Adrenal gland (tissue), 12 donors: ENCODE measurements around the gene SHB. TPM values are rescaled to one million over a fixed set of nuclear protein-coding genes. Genes with fewer than 3 reads are reported as not detected.

Source experiments
- DNase-seq, 7 donors: peaks; one replicate each; pipeline ENCODE4 v3.0.0-alpha.2; 2019 to 2020
- H3K27ac ChIP-seq, 5 donors: fragments of 200-600 bp; sonication (generic) in 4 of 5; 1 replicate in 3 of 5; 2 replicates in 2 of 5; pipeline versions ENCODE4 v1.5.1 to v1.8.0; 2016 to 2020; ENCODE audit warnings: mild to moderate bottlenecking in 1 of 5
- H3K27me3 ChIP-seq: fragments of 200-600 bp; 2 replicates; pipeline ENCODE4 v1.8.0; 2021
- H3K36me3 ChIP-seq, 2 donors: fragments of 200-600 bp; replicated peaks in 1 of 2; 1 replicate in 1 of 2; 2 replicates in 1 of 2; pipeline versions ENCODE4 v1.5.1 to v1.8.0; 2018 to 2022
- H3K4me1 ChIP-seq, 2 donors: fragments of 200-600 bp; replicated peaks in 1 of 2; 1 replicate in 1 of 2; 2 replicates in 1 of 2; pipeline versions ENCODE4 v1.5.1 to v1.8.0; 2018 to 2021
- H3K4me3 ChIP-seq, 4 donors: fragments of 200-600 bp; sonication (generic) in 3 of 4; one replicate each; pipeline ENCODE4 v1.5.1; 2016 to 2018
- H3K9me3 ChIP-seq, 3 donors: fragments of 200-600 bp; sonication (generic) in 1 of 3; replicated peaks in 1 of 3; 1 replicate in 2 of 3; 2 replicates in 1 of 3; pipeline versions ENCODE4 v1.5.1 to v1.8.0; 2016 to 2021
- POLR2A ChIP-seq, 2 donors: fragments of 450-650 bp; IDR thresholded peaks; one replicate each; pipeline ENCODE4 v1.6.1; 2017; ENCODE audit warnings: antibody characterized with exemption in 2 of 2, mild to moderate bottlenecking in 2 of 2, moderate library complexity in 1 of 2
- WGBS, 4 donors: extraction: QIAGEN DNeasy Blood & Tissue Kit in 2 of 4; methylation state at CpG; one replicate each; pipeline versions ENCODE4 v1.1.5 to v1.1.7; 2013 to 2017; 5-methylcytosine and 5-hydroxymethylcytosine counted together
- intact Hi-C, 2 donors: fragments of 100-400 bp; cut with DNase I; formaldehyde crosslinking; loops; one replicate each; pipeline versions ENCODE4 v1.14.1 to v1.15.0; 2022 to 2023
- polyA plus RNA-seq, 3 donors: library from polyadenylated mRNA; stranded (reverse); fragments of 200-250 nt in 2 of 3; fragments of 350-450 nt in 1 of 3; fragmentation: Illumina TruSeq in 1 of 3; extraction: RNeasy Lipid Tissue Mini Kit (QIAGEN cat#74804) in 1 of 3; gene quantifications; one replicate each; pipeline ENCODE4 v1.2.3, GENCODE V29; 2013 to 2014
- total RNA-seq, 9 donors: library from RNA; depleted of rRNA in 4 of 9; stranded (reverse); fragments of >200 nt in 4 of 9; fragments of 120-200 nt in 1 of 9; fragmentation: NEBNext Ultra II Directional in 1 of 9; extraction: Animal tissue kit (Norgen Biotek cat#: 25700) in 1 of 9; gene quantifications; one replicate each; pipeline versions ENCODE4 v1.1.0 to v1.2.4, GENCODE V29; 2013 to 2023
- TF ChIP-seq, protein P1 (sequence below), 6 experiments: fragments of 450-650 bp in 4 of 6; fragments of 200-600 bp in 2 of 6; sonication (generic) in 1 of 6; IDR thresholded peaks; 1 replicate in 5 of 6; 2 replicates in 1 of 6; pipeline versions ENCODE4 v1.5.1 to v1.8.0; 2016 to 2021; ENCODE audit warnings: antibody characterized with exemption in 6 of 6, mild to moderate bottlenecking in 2 of 6, moderate library complexity in 1 of 6
- donor health status: healthy with polysubstance abuse.
- donor health status: Bipolar disorder and iron deficiency.
- donor health status: DM: yes; HTN: yes; CAD: no.
- donor health status: DM: no; HTN: no; CAD: no.
- donor health status: DM: no; HTN: no; CAD: no.
- donor health status: DM: yes; HTN: yes; CAD: no.

SHB gene
- total and polyA plus RNA-seq, 12 donors, result 3.2 to 21.2 (median 11.1) TPM

DNA sequence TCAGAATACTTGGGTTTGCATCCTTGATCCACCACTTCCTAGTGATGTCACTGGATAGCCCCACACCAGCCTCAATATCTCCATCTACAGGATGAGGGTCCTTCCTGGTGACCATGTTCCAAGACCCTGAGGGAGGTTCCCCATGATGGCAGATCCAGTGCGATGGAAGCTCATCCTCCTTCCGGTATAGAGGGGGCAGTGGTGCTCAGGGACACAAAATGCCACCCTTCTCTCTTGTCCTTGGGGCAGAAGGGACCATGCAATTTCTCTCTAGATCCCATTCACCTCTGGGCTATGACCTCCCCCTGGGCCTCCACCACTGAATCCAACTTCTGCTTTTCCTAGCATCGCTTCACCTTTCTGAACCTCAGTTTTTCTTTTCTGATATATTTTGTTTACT is 159.7 kb downstream of the SHB start:
- Histone ChIP-seq H3K4me1 (no peaks in the 10 kb centered on the region), H3K36me3 (no peaks in the 10 kb centered on the region), H3K4me3 (no peak overlapping the region), H3K9me3 (no peaks in the 10 kb centered on the region), H3K27me3 (no peaks in the 10 kb centered on the region), H3K27ac (no peak overlapping the region)
- peak in 1 of 7 donors; percentile 39 for DNase-seq
- TF ChIP-seq, protein P1, sequence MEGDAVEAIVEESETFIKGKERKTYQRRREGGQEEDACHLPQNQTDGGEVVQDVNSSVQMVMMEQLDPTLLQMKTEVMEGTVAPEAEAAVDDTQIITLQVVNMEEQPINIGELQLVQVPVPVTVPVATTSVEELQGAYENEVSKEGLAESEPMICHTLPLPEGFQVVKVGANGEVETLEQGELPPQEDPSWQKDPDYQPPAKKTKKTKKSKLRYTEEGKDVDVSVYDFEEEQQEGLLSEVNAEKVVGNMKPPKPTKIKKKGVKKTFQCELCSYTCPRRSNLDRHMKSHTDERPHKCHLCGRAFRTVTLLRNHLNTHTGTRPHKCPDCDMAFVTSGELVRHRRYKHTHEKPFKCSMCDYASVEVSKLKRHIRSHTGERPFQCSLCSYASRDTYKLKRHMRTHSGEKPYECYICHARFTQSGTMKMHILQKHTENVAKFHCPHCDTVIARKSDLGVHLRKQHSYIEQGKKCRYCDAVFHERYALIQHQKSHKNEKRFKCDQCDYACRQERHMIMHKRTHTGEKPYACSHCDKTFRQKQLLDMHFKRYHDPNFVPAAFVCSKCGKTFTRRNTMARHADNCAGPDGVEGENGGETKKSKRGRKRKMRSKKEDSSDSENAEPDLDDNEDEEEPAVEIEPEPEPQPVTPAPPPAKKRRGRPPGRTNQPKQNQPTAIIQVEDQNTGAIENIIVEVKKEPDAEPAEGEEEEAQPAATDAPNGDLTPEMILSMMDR (IDR thresholded peaks at IDR 0.05), result no peak
- TF ChIP-seq POLR2A (IDR thresholded peaks at IDR 0.05), result no peak
- intact Hi-C loops, result loop anchor here (5.0 to 10.0 kb wide), 6 partner anchors 105 to 448 kb away; partner anchors contain the start of genes DCAF10 (in 1 of the 2), POLR1E (in 1 of the 2) and TRMT10B (in 1 of the 2)
- 86 to 94% (median 92%) methylated on average over 3 of the region's 3 CpGs for WGBS, 4 donors

DNA sequence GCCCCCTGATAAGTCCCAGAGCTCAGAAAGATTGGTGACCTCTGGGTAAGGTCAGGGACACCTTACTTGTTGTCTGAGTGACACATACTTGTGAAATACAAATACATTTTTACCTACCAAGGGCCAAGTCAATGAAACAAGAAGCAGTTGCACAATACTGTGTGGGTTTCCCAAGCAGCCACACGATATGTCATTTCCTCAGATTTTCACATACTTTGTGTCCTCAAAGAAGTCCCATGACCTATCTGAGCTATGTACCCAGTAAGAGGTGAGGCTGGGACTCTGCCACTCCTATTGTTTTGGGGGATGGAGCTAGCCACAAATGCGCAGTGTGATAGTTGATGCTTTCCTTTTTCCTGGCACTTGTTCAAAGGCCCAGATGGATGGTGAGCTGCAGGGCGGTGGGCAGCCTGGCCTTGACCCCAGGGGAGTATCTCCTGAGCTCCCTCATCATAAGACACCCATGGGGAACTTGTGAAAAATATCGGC is 160.3 kb downstream of the SHB start:
- TF ChIP-seq, protein P1 (IDR thresholded peaks at IDR 0.05), result no peak
- no peak for TF ChIP-seq POLR2A (IDR thresholded peaks at IDR 0.05)
- Histone ChIP-seq H3K27ac (no peak overlapping the region), H3K4me1 (no peaks in the 10 kb centered on the region), H3K4me3 (no peak overlapping the region), H3K9me3 (no peaks in the 10 kb centered on the region), H3K27me3 (no peaks in the 10 kb centered on the region), H3K36me3 (no peaks in the 10 kb centered on the region)
- intact Hi-C loops, result loop anchor here (5.0 to 10.0 kb wide), 6 partner anchors 104 to 449 kb away; partner anchors contain the start of genes DCAF10 (in 1 of the 2), POLR1E (in 1 of the 2) and TRMT10B (in 1 of the 2)
- WGBS, 4 donors, result 49 to 66% (median 59%) methylated on average over 2 to 4 of the region's 4 CpGs
- DNase-seq, result peak in 4 of 7 donors; percentile 30 to 70 (median 54)

DNA sequence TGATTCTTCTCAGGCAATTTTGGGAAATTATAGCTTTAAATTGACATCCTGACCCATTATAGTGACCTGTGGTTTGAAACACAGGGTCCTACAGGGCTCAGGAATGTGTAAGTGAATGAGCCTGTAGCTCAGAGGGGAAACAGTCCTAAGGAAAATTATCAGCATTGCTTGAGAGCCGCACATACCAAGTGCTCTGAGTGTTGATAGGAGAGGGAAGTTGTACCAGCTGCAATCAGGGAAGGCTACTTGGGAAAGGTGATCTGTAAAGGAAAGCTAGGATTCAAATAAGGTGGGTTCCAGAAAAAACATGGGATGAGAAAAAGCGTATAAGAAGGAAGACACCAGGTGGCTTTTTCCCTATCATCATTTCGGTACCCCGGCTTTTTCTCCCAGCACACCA is 160.7 kb downstream of the SHB start:
- Histone ChIP-seq H3K9me3 (no peaks in the 10 kb centered on the region), H3K36me3 (no peaks in the 10 kb centered on the region), H3K4me3 (no peak overlapping the region), H3K27ac (no peak overlapping the region), H3K27me3 (no peaks in the 10 kb centered on the region), H3K4me1 (peaks cover 0 to under 1% of the 10 kb centered on the region in 2 donors)
- no peak for DNase-seq
- 64 to 85% (median 72%) methylated on average over 4 of the region's 4 CpGs for WGBS, 4 donors
- TF ChIP-seq, protein P1 (IDR thresholded peaks at IDR 0.05), result no peak
- TF ChIP-seq POLR2A (IDR thresholded peaks at IDR 0.05), result no peak
- intact Hi-C loops, result loop anchor here (5.0 to 10.0 kb wide), 6 partner anchors 103 to 449 kb away; partner anchors contain the start of genes DCAF10 (in 1 of the 2), POLR1E (in 1 of the 2) and TRMT10B (in 1 of the 2)

DNA sequence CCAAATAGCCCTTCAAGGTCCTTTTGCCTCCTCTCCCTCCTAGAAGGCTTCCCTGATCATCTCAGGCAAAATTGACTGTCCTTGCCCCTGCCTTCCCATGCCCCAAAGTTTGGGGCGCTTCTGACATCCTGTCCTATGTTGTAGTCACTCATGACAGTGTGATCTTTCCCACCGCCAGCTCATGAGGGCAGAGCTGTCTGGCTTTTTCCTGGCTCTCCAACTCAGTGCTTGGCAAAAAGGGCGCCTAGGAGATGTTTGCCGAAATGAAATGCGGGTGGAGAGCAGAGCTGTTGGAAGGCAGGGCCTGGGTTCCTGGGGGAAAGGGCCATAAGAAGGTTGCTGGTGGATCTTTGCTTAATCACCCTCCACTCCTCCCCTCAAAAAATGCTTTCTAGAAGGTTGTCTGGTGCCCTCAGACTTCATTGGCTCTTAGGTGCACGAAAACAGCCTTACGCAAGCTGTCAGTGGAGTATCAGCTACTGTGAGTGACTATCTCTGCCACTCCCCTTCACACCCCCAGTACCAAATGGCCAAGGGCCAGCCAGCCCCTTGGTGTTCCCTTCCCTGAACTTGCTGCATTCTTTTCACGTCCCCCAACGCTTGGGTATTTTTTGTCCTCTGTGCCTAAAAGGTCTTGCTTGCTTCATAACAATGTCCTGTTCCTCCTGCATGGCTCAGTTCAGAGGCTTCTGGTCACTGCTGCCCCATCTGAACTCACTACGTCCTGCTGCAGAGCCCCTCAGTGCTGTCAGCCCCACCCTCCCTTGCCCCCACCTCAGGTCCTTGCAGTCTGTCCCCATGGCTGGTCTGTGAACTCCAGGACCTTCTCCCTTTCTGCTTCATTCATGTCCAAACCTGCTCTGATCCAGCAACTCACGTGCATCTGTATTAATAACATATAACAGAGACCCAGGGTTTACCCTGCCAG is 162.5 kb downstream of the SHB start:
- DNase-seq, result peak in 1 of 7 donors; percentile 45
- intact Hi-C loops, result loop anchor here (5.0 to 10.0 kb wide), 6 partner anchors 102 to 451 kb away; partner anchors contain the start of genes DCAF10 (in 1 of the 2), POLR1E (in 1 of the 2) and TRMT10B (in 1 of the 2)
- no peak overlapping the region for H3K27ac ChIP-seq
- H3K36me3 ChIP-seq, result no peaks in the 10 kb centered on the region
- TF ChIP-seq POLR2A (IDR thresholded peaks at IDR 0.05), result no peak
- TF ChIP-seq, protein P1 (IDR thresholded peaks at IDR 0.05), result no peak
- no peaks in the 10 kb centered on the region for H3K9me3 ChIP-seq
- WGBS, 4 donors, result 82 to 88% (median 85%) methylated on average over 11 of the region's 11 CpGs
- H3K4me1 ChIP-seq, result peaks cover 0 to 11% of the 10 kb centered on the region in 2 donors
- no peak overlapping the region for H3K4me3 ChIP-seq
- H3K27me3 ChIP-seq, result no peaks in the 10 kb centered on the region
